GM18907 (cell line): ENCODE results near the gene CIITA.
A peak's percentile ranks its signal among the peaks of the same experiment; 100 is the strongest.

ENCODE experiments used
- ATAC-seq: cut with Tn5 transposase; IDR thresholded peaks from one replicate; pipeline ENCODE4 v1.9.1; 2021; ENCODE audit warnings: mild to moderate bottlenecking, moderate library complexity; ENCODE audit not compliant: unreplicated experiment

CIITA gene

DNA sequence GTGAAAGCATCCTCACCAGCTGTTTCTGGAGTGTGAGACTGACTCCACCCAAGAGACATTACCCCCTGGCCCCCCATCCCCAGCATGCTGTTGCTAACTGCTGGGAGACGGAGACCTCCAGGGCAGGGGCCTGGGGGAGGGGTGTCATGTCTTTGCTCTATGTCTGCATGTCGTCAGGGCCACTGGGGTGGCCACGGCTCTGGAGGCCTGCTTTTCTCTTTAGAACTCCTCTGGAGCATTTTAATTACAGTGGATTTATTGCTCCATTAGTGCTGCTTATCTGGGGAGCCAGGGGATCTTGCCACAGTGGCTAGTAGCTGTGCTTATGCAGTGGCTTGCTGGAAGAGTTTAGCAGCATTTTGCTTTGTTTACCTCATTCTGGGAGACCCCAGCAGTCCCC lies 99.6 kb downstream of the CIITA start:
- ATAC-seq = no peak

DNA sequence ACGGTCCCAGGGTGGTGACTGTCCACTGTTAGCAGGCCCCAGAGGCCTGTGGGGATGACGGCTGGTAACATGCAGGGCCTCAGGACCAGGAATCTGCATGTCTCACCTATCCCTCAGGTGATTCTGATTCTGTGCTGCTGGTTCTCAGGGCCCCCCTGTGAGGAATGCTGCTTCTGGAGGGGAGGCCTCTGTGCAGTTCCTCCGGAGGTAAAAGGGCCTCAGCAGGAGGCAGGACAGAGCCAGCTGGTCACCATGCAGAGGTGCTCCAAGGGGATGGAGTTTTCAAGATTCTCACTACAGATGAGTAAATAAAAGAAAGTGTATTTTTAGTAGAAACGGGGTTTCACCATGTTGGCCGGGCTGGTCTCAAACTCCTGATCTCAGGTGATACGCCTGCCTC lies 101.1 kb downstream of the CIITA start:
- no peak for ATAC-seq

DNA sequence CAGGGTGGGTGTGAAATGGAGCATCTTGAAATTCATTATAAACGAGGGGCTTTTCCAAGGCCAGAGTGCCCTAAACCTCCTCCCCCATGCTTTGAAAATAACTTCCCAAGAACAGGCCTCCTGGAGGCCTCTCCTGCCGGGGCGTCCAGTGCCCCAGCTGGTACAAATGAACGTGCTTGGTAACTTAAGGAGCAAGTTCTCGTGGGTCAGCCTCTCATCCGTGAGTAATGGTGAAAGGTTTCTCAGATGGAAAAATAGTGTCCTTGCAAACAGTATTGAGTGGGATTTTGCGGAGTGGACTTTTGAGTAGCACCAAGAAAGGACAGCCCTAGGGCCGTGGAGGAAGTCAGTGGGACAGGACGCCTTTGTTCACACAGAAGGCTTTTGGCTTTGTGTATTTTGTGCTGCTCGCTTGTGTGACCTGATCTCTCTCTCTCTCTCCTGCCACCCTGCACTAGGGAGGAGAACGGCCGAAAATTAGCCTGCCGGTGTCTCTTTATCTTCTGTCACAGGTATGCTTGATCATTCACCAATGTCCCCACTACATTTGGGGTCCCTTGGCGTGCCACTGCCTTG lies 102.0 kb downstream of the CIITA start:
- ATAC-seq = no peak

GRCh38 chr16:10979717-10980601 lies 103.0 kb downstream of the CIITA start:
- no peak for ATAC-seq

GRCh38 chr16:10980813-10981212 lies 103.8 kb downstream of the CIITA start:
- no peak for ATAC-seq

GRCh38 chr16:10981697-10982216 lies 104.8 kb downstream of the CIITA start:
- peak; percentile 73 for ATAC-seq

GRCh38 chr16:10982465-10983150 lies 105.6 kb downstream of the CIITA start:
- peak; percentile 62 for ATAC-seq

GRCh38 chr16:10983159-10983558 lies 106.2 kb downstream of the CIITA start:
- peak; percentile 28 for ATAC-seq

- no peak for ATAC-seq
Observed at GRCh38 chr16:10984509-10984908, 107.5 kb downstream of the CIITA start.
